ENCODE results near the gene CPT1A. TPM values are rescaled to one million over a fixed set of nuclear protein-coding genes. Genes with fewer than 3 reads are reported as not detected.

Gene CPT1A
- total and polyA plus RNA-seq, 10 of the 15 experiments (the other 5 are each of a cell fraction or from before 2014, with no cell fraction given) = 1.1 to 17.5 (median 6.0) TPM

- Histone ChIP-seq H3K27me3 (replicated peaks in 1 of 2; ENCODE audit: control insufficient read depth in 2 of 2, insufficient read depth in 2 of 2, low read length in 1 of 2) (no peaks in the 10 kb centered on the region), H3K4me1 (ENCODE audit: control insufficient read depth, insufficient read depth, low read length) (no peaks in the 10 kb centered on the region), H3K4me3 (no peak overlapping the region), H3K9me3 (replicated peaks; ENCODE audit: control insufficient read depth, insufficient read depth, low read length) (no peaks in the 10 kb centered on the region), H3K27ac (ENCODE audit: control insufficient read depth, insufficient read depth) (no peak overlapping the region), H3K9ac (ENCODE audit: control insufficient read depth, insufficient read depth, low read length) (no peak overlapping the region), H4K20me1 (ENCODE audit: control insufficient read depth, insufficient read depth) (no peaks in the 10 kb centered on the region), H2AFZ (ENCODE audit: control insufficient read depth, low read depth, low read length) (no peak overlapping the region), H3K4me2 (ENCODE audit: control insufficient read depth, insufficient read depth) (no peak overlapping the region), H3K36me3 (ENCODE audit: control insufficient read depth in 2 of 2, insufficient read depth in 2 of 2, low read length in 1 of 2) (no peaks in the 10 kb centered on the region), H3K79me2 (ENCODE audit: control insufficient read depth, insufficient read depth, low read length) (no peaks in the 10 kb centered on the region)
- ChIA-PET POLR2A (no interaction called here), SMC1A (ENCODE audit: uncharacterized antibody, unreplicated experiment) (no interaction called here), CTCF (no interaction called here), RAD21 (ENCODE audit: unreplicated experiment) (no interaction called here)
- no peak for ATAC-seq
- TF ChIP-seq TAF1 (IDR thresholded peaks at IDR 0.05; ENCODE audit: borderline replicate concordance, low read depth, low read length) (no peak), REST (IDR thresholded peaks at IDR 0.05; ENCODE audit: low read depth, low read length) (no peak), ZNF592 (IDR thresholded peaks at IDR 0.05) (no peak), SREBF2 (IDR thresholded peaks at IDR 0.05; ENCODE audit: low read length) (no peak), SP1 (IDR thresholded peaks at IDR 0.05; ENCODE audit: low read depth, low read length) (no peak), FOXK2 (IDR thresholded peaks at IDR 0.05) (no peak), RFX5 (IDR thresholded peaks at IDR 0.05; ENCODE audit: low read depth, low read length) (no peak), CREM (IDR thresholded peaks at IDR 0.05; ENCODE audit: low read depth) (no peak), SUPT20H (IDR thresholded peaks at IDR 0.05; ENCODE audit: borderline replicate concordance, control insufficient read depth, low read depth, low read length) (no peak)
- WGBS (ENCODE audit: insufficient coverage, insufficient replicate concordance, low lambda C conversion rate, missing lambda C conversion rate) = 0% methylated on average over 2 of the region's 2 CpGs
- intact Hi-C loops (cut with micrococcal nuclease; ENCODE audit: unreplicated experiment) = no loop called here
- no TSS peak for BruUV-seq (replicated peaks)
- DNase-seq (ENCODE audit: low read depth, low spot score) = no peak
- FAIRE-seq = no peak
- in situ Hi-C loops (cut with MboI) = no loop called here
These were observed 93.7 kb downstream of the CPT1A start for GRCh38 chr11:68748061-68748460.
